Stomach (tissue), 9 donors: Measurements from ENCODE around the gene TET3. TPM values are rescaled to one million over a fixed set of nuclear protein-coding genes. Genes with fewer than 3 reads are reported as not detected.

ENCODE experiments used
- DNase-seq, 2 donors: peaks; one replicate each; pipeline versions ENCODE4 v3.0.0 to v3.0.0-alpha.2; 2013 to 2019
- H3K27ac ChIP-seq, 5 donors: fragments of 200-600 bp in 4 of 5; sonication (generic) in 4 of 5; one replicate each; pipeline ENCODE4 v1.5.1; 2013 to 2019; ENCODE audit warnings: mild to moderate bottlenecking in 1 of 5, moderate library complexity in 1 of 5
- H3K27me3 ChIP-seq, 3 donors: fragments of 200-600 bp; sonication (generic); one replicate each; pipeline ENCODE4 v1.5.1; 2017 to 2019; ENCODE audit warnings: mixed run types in 1 of 3
- H3K36me3 ChIP-seq, 4 donors: fragments of 200-600 bp; sonication (generic); 1 replicate in 3 of 4; 2 replicates in 1 of 4; pipeline ENCODE4 v1.5.1; 2016 to 2019
- H3K4me1 ChIP-seq, 4 donors: fragments of 200-600 bp; sonication (generic); one replicate each; pipeline ENCODE4 v1.5.1; 2016 to 2019
- H3K4me3 ChIP-seq, 4 donors: fragments of 200-600 bp; sonication (generic) in 3 of 4; one replicate each; pipeline ENCODE4 v1.5.1; 2016 to 2019; ENCODE audit warnings: mild to moderate bottlenecking in 1 of 4
- H3K9me3 ChIP-seq, 4 donors: fragments of 200-600 bp; sonication (generic); one replicate each; pipeline ENCODE4 v1.5.1; 2016 to 2019
- EP300 ChIP-seq: sonication (generic); formaldehyde crosslinking; IDR thresholded peaks from one replicate; pipeline ENCODE4 v1.6.1; 2017; ENCODE audit warnings: antibody characterized with exemption
- POLR2A ChIP-seq, 4 donors: fragments of 450-650 bp; IDR thresholded peaks; one replicate each; pipeline ENCODE4 v1.6.1; 2016; ENCODE audit warnings: antibody characterized with exemption in 4 of 4, control low read depth in 2 of 4, mild to moderate bottlenecking in 1 of 4, moderate library complexity in 1 of 4
- POLR2AphosphoS5 ChIP-seq, 3 donors: sonication (generic); formaldehyde crosslinking; IDR thresholded peaks; one replicate each; pipeline ENCODE4 v1.6.1; 2016; ENCODE audit warnings: antibody characterized with exemption in 3 of 3
- WGBS, 5 donors: extraction: QIAGEN DNeasy Blood & Tissue Kit in 3 of 5; methylation state at CpG; one replicate each; pipeline versions ENCODE4 v1.1.5 to v1.1.7; 2013 to 2018; 5-methylcytosine and 5-hydroxymethylcytosine counted together
- intact Hi-C: fragments of 100-400 bp; cut with DNase I; formaldehyde crosslinking; loops from one replicate; pipeline ENCODE4 v1.15.1; 2023; ENCODE audit warnings: low total_unique reads
- polyA plus RNA-seq, 3 donors: library from polyadenylated mRNA; stranded (reverse); fragments of 200-250 nt; gene quantifications; one replicate each; pipeline ENCODE4 v1.2.3, GENCODE V29; 2013
- small RNA-seq, 4 donors: library from RNA; depleted of rRNA; stranded (forward); fragments of <200 nt; gene quantifications; one replicate each; pipeline ENCODE3, GENCODE V24; 2016
- total RNA-seq, 5 donors: library from RNA; depleted of rRNA; stranded (reverse); fragments of >200 nt; gene quantifications; one replicate each; pipeline versions ENCODE4 v1.1.0 to v1.2.3, GENCODE V29; 2014 to 2016
- TF ChIP-seq, protein P1 (sequence below), 7 experiments: fragments of 450-650 bp in 4 of 7; fragments of 200-600 bp in 3 of 7; sonication (generic) in 3 of 7; IDR thresholded peaks; one replicate each; pipeline ENCODE4 v1.5.1; 2016 to 2019; ENCODE audit warnings: antibody characterized with exemption in 7 of 7, control low read depth in 2 of 7, mild to moderate bottlenecking in 1 of 7
- donor health status: healthy with polysubstance abuse.
- donor health status: Bipolar disorder and iron deficiency.
- donor health status: healthy.

The TET3 gene
- total and polyA plus RNA-seq, 8 donors = 1.7 to 31.5 (median 15.6) TPM

DNA sequence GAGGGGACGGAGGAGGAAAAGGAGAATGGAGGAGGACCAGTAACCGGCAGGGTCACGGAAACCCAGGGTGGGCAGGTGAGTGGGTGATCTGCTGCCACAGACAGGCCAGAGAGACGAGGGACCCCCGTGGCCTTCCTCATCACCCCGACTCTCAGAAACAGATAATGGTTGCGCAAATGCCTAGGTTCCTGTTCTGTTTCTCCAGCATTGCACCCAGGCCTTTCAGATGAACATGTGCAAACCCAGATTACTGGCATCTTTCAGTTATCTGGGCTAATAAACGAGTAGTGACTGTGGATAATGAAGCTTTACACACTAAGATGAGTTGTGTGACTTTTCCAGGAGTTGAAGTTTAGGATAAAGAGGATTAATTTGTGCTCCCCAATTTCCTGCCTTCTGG lies 46.5 kb downstream of the TET3 start:
- H3K27ac ChIP-seq = no peak overlapping the region
- intact Hi-C loops = no loop called here

DNA sequence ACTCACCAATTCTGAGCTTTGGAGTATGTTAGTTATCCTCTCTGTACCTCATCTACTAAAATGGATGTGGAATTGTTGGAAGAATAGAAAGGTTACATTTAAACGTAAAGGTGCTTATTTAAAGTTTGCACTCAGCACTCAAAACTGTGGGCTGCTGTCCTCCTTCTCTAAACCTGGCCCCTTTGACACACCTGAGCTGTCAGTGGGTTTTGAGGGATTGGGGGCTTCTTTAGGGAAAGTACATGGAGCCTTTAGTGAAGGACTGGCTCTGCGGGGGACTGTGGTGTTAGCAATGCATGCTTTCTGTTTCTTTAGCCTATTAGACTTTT lies 47.2 kb downstream of the TET3 start:
- peak overlapping the region in 1 of 5 donors; percentile 20 for H3K27ac ChIP-seq
- no peaks in the 10 kb centered on the region for H3K9me3 ChIP-seq
- TF ChIP-seq, protein P1, sequence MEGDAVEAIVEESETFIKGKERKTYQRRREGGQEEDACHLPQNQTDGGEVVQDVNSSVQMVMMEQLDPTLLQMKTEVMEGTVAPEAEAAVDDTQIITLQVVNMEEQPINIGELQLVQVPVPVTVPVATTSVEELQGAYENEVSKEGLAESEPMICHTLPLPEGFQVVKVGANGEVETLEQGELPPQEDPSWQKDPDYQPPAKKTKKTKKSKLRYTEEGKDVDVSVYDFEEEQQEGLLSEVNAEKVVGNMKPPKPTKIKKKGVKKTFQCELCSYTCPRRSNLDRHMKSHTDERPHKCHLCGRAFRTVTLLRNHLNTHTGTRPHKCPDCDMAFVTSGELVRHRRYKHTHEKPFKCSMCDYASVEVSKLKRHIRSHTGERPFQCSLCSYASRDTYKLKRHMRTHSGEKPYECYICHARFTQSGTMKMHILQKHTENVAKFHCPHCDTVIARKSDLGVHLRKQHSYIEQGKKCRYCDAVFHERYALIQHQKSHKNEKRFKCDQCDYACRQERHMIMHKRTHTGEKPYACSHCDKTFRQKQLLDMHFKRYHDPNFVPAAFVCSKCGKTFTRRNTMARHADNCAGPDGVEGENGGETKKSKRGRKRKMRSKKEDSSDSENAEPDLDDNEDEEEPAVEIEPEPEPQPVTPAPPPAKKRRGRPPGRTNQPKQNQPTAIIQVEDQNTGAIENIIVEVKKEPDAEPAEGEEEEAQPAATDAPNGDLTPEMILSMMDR (IDR thresholded peaks at IDR 0.05) = no peak
- TF ChIP-seq POLR2AphosphoS5 (IDR thresholded peaks at IDR 0.05) (no peak), EP300 (no peak), POLR2A (IDR thresholded peaks at IDR 0.05) (no peak)
- H3K36me3 ChIP-seq = no peaks in the 10 kb centered on the region
- no peak for DNase-seq
- WGBS, 5 donors = 55 to 66% (median 60%) methylated on average over 2 of the region's 2 CpGs
- intact Hi-C loops = no loop called here
- no peaks in the 10 kb centered on the region for H3K27me3 ChIP-seq
- peaks cover 18 to 73% (median 48%) of the 10 kb centered on the region in 4 donors for H3K4me1 ChIP-seq
- no peak overlapping the region for H3K4me3 ChIP-seq

More for the DNA sequence above, 46.5 kb downstream of the TET3 start:
- Histone ChIP-seq H3K4me1 (peaks cover 11 to 73% (median 43%) of the 10 kb centered on the region in 4 donors), H3K27me3 (no peaks in the 10 kb centered on the region), H3K9me3 (no peaks in the 10 kb centered on the region), H3K36me3 (no peaks in the 10 kb centered on the region), H3K4me3 (no peak overlapping the region)
- TF ChIP-seq POLR2A (IDR thresholded peaks at IDR 0.05) (no peak), POLR2AphosphoS5 (IDR thresholded peaks at IDR 0.05) (no peak), EP300 (no peak)
- TF ChIP-seq, protein P1 (IDR thresholded peaks at IDR 0.05) = no peak
- WGBS, 5 donors = 77 to 86% (median 84%) methylated on average over 8 of the region's 8 CpGs
- no peak for DNase-seq

DNA sequence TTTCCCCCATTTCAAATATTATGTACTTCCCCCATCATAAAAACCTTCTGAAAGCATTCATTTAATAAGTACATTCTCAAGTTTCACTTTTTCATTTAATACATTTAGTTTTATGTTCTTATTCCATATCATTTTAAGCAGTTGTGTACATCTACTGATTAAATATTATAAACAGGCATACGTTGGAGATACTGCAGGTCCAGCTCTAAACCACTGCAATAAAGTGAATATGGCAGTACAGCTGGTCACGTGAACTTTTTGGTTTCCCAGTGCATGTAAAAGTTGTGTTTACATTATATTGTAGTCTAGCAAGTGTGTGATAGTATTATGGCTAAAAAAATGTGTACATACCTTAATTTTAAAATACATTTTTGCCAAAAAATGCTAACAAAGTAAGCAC lies 48.7 kb downstream of the TET3 start:
- Histone ChIP-seq H3K36me3 (no peaks in the 10 kb centered on the region), H3K4me1 (peaks cover 24 to 83% (median 60%) of the 10 kb centered on the region in 4 donors), H3K9me3 (no peaks in the 10 kb centered on the region), H3K27me3 (no peaks in the 10 kb centered on the region), H3K4me3 (no peak overlapping the region), H3K27ac (no peak overlapping the region)
- no peak for TF ChIP-seq POLR2A (IDR thresholded peaks at IDR 0.05)
- no peak for TF ChIP-seq EP300
- TF ChIP-seq, protein P1 (IDR thresholded peaks at IDR 0.05) = no peak
- TF ChIP-seq POLR2AphosphoS5 (IDR thresholded peaks at IDR 0.05) = no peak
- 26 to 44% (median 35%) methylated on average over 2 of the region's 2 CpGs for WGBS, 5 donors
- no peak for DNase-seq
- intact Hi-C loops = no loop called here

Small RNA genes lying within 50 kb of the gene (small RNA-seq; reads per million reads assigned to genes)
- gene AC110801.1 = 0 reads per million in 4 donors
- 0 reads per million in 4 donors for gene RNA5SP97

Other genes with a start within 250 kb of the TET3 start
- 10 to 100 TPM in 2 of 5 donors, 1 to 10 TPM in 2, not detected in 1; 3.1 to 31.4 (median 7.2) TPM for gene TPRKB, start 247.6 kb upstream of the TET3 start, total RNA-seq
- gene TPRKB, start 247.6 kb upstream of the TET3 start, polyA plus RNA-seq = 10 to 100 TPM; 60.9 to 76.0 (median 75.9) TPM
- gene DUSP11, start 204.8 kb upstream of the TET3 start, total RNA-seq = 10 to 100 TPM in 3 of 5 donors, 1 to 10 TPM in 2; 9.0 to 45.2 (median 14.3) TPM
- 10 to 100 TPM; 16.7 to 25.4 (median 17.1) TPM for gene DUSP11, start 204.8 kb upstream of the TET3 start, polyA plus RNA-seq
- not detected for gene C2orf78, start 200.7 kb upstream of the TET3 start, total RNA-seq
- not detected for gene C2orf78, start 200.7 kb upstream of the TET3 start, polyA plus RNA-seq
- gene STAMBP, start 155.9 kb upstream of the TET3 start, total RNA-seq = 10 to 100 TPM; 22.6 to 84.9 (median 50.4) TPM
- gene STAMBP, start 155.9 kb upstream of the TET3 start, polyA plus RNA-seq = 10 to 100 TPM; 28.0 to 34.1 (median 32.2) TPM
- 1,000 to 10,000 TPM in 2 of 5 donors, 100 to 1,000 TPM in 3; 444 to 2,977 (median 978) TPM for gene ACTG2, start 91.9 kb upstream of the TET3 start, total RNA-seq
- gene ACTG2, start 91.9 kb upstream of the TET3 start, polyA plus RNA-seq = 1,000 to 10,000 TPM in 1 of 3 donors, 100 to 1,000 TPM in 2; 143 to 1,485 (median 206) TPM
- gene DGUOK, start 58.0 kb upstream of the TET3 start, total RNA-seq = 10 to 100 TPM in 2 of 5 donors, 1 to 10 TPM in 2, not detected in 1; 1.7 to 33.8 (median 14.1) TPM
- 10 to 100 TPM; 68.7 to 91.3 (median 84.9) TPM for gene DGUOK, start 58.0 kb upstream of the TET3 start, polyA plus RNA-seq
- 100 to 1,000 TPM in 2 of 5 donors, 10 to 100 TPM in 2, not detected in 1; 13.3 to 310 (median 65.8) TPM for gene BOLA3, start 163.0 kb downstream of the TET3 start, total RNA-seq
- 100 to 1,000 TPM in 1 of 3 donors, 10 to 100 TPM in 2; 57.3 to 129 (median 94.1) TPM for gene BOLA3, start 163.0 kb downstream of the TET3 start, polyA plus RNA-seq
- 100 to 1,000 TPM in 2 of 5 donors, 10 to 100 TPM in 3; 58.9 to 127 (median 74.1) TPM for gene MOB1A, start 194.0 kb downstream of the TET3 start, total RNA-seq
- gene MOB1A, start 194.0 kb downstream of the TET3 start, polyA plus RNA-seq = 10 to 100 TPM; 22.4 to 38.2 (median 30.7) TPM
- gene MTHFD2, start 213.7 kb downstream of the TET3 start, total RNA-seq = 10 to 100 TPM in 3 of 5 donors, 1 to 10 TPM in 2; 4.3 to 51.3 (median 37.7) TPM
- gene MTHFD2, start 213.7 kb downstream of the TET3 start, polyA plus RNA-seq = 10 to 100 TPM; 34.1 to 54.1 (median 42.1) TPM